Fibroblast of pulmonary artery (primary cell): ENCODE data around the gene BCL7A.

Experiments used
- DNase-seq: peaks from one replicate; pipeline ENCODE4 v3.0.0-alpha.2; 2010; ENCODE audit warnings: low read depth
- H3K4me3 ChIP-seq: replicated peaks from 2 replicates; pipeline ENCODE4 v1.5.1; 2011; ENCODE audit warnings: low read depth, mild to moderate bottlenecking, control low read depth, low read length, moderate library complexity
- CTCF ChIP-seq: IDR thresholded peaks from 2 replicates; pipeline ENCODE4 v1.5.1; 2011; ENCODE audit warnings: mild to moderate bottlenecking, control low read depth, low read length, inconsistent platforms; ENCODE audit errors: missing control alignments

The BCL7A gene

DNA sequence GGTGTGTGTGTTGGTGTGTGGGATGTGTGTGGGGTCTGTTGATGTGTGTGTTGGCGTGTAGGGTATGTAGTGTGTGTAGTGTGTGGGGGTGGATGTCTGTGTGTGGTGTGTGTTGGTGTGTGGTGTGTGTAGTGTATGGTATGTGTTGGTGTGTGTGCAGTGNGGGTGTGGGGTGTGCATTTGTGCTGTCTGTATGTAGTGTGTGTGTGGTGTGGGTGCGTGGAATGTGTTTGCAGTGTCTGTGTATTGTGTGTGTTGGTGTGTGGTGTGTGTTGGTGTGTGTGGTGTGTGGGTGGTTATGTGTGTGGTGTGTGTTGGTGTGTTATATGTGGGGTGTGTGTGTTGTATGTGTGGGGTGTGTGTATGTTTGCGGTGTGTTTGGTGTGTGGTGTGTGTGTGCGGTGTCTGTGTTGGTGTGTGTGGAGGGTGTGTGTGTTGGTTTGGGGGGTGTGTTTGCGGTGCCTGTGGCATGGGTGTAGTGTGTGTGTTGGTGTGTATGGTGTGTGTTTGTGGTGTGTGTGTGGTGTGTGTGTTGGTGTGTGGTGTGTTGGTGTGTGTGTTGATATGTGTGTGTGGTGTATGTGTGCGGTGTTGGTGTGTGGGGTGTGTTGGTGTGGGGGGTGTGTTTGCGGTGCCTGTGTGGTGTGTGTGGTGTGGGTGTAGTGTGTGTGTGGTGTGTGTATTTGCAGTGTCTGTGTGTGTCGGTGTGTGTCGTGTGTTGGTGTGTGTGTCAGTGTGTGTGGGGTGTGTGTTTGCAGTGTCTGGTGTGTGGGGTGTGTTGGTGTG is 71.6 kb downstream of the BCL7A start:
- no peak for TF ChIP-seq CTCF
- no peak for DNase-seq
- H3K4me3 ChIP-seq, result no peak overlapping the region

DNA sequence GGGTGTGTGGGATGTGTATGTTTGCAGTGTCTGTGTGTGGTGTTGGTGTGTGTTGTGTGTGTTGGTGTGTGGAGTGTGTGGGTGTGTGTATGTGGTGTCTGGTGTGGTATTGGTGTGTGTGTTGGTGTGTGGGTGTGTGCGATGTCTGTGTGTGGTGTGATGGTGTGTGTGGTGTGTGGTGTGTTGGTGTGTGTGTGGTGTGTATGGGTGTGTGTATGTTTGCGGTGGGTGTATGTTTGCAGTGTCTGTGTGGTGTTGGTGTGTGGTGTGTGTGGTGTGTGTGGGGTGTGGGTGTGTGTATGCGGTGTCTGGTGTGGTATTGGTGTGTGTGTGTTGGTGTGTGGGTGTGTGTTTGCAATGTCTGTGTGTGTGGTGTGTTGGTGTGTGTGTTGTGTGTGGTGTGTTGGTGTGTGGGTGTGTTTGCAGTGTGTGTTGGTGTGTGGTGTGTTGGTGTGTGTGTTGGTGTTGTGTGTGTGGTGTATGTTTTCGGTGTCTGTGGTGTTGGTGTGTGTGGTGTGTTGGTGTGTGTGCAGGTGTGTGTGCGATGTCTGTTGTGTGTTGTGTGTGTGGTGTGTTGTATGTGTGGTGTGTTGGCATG is 72.6 kb downstream of the BCL7A start:
- no peak for DNase-seq

DNA sequence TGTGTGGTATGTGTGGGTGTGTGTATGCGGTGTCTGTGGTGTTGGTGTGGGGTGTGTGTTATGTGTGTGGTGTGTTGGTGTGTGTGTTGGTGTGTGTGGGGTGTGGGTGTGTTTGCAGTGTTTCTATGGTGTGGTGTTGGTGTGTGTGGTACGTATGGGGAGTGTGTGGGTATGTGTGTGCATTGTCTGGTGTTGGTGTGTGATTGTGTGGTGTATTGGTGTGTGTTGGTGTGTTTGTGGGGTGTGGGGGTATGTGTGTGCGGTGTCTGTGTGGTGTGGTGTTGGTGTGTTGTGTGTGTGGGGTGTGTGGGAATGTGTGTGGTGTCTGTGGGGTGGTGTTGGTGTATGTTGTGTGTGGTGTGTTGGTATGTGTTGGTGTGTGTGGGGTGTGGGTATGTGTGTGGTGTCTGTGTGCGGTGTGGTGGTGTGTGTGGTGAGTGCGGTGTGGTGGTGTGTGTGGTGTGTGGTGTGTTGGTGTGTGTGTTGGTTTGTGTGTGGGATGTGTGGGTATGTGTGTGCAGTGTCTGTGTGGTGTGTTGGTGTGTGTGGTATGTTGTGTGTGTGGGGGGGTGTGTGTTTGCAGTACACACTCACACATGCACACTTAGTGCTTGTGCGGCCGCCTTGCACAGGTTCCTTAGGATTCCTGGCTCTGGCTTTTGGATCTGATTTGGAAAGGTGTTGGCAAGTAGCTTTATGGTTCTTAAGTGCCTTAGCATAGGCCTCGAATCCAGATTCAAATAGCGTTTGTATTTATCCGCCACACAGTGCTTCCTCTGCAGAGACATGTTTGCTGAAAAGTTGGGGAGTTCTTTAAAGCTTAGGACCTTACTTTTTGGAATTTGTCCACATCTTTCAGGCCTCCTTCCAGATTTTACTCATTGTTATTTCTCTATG is 73.3 kb downstream of the BCL7A start:
- peak; percentile 67 for DNase-seq
- no peak overlapping the region for H3K4me3 ChIP-seq
- TF ChIP-seq CTCF, result no peak

More for the DNA sequence above, 72.6 kb downstream of the BCL7A start:
- no peak overlapping the region for H3K4me3 ChIP-seq
- TF ChIP-seq CTCF, result no peak

GRCh38 chr12:122096014-122096413 is 74.3 kb downstream of the BCL7A start:
- no peak for TF ChIP-seq CTCF
- no peak overlapping the region for H3K4me3 ChIP-seq
- DNase-seq, result no peak

- DNase-seq, result peak; percentile 82
- H3K4me3 ChIP-seq, result no peak overlapping the region
- no peak for TF ChIP-seq CTCF
Observed at GRCh38 chr12:122096591-122097149, 75.0 kb downstream of the BCL7A start.

DNA sequence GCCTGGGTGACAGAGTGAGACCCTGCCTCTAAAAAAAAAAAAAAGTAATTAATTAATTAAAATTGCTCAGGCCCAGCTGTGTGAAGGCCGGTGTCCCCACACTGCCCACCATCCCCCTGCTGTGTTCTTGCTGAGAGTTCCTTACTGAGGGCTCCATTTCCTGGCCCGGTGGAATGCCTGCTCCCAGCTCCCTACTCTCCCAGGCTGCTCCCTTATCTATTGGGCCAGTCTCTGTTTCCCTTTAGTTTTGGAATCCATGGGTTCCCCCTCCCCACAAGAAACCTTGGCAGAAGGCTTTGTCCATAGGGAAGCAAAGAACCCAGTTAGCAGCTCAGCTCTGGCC is 75.9 kb downstream of the BCL7A start:
- peak overlapping the region; percentile 21 for H3K4me3 ChIP-seq
- TF ChIP-seq CTCF, result no peak
- no peak for DNase-seq
